GM10266 (cell line): ENCODE measurements around the gene SDK1.

Source experiments
- DNase-seq: peaks from one replicate; pipeline ENCODE4 v3.0.0; 2012; ENCODE audit errors: extremely low spot score
- TF ChIP-seq, protein P1 (sequence below): IDR thresholded peaks from 2 replicates; pipeline ENCODE4 v1.5.1; 2012; ENCODE audit warnings: mild to moderate bottlenecking, low read depth; ENCODE audit not compliant: control insufficient read depth, insufficient read depth; ENCODE audit errors: missing control alignments

Gene SDK1

GRCh38 chr7:3416453-3416852, 115.4 kb downstream of the SDK1 start:
- TF ChIP-seq, protein P1, sequence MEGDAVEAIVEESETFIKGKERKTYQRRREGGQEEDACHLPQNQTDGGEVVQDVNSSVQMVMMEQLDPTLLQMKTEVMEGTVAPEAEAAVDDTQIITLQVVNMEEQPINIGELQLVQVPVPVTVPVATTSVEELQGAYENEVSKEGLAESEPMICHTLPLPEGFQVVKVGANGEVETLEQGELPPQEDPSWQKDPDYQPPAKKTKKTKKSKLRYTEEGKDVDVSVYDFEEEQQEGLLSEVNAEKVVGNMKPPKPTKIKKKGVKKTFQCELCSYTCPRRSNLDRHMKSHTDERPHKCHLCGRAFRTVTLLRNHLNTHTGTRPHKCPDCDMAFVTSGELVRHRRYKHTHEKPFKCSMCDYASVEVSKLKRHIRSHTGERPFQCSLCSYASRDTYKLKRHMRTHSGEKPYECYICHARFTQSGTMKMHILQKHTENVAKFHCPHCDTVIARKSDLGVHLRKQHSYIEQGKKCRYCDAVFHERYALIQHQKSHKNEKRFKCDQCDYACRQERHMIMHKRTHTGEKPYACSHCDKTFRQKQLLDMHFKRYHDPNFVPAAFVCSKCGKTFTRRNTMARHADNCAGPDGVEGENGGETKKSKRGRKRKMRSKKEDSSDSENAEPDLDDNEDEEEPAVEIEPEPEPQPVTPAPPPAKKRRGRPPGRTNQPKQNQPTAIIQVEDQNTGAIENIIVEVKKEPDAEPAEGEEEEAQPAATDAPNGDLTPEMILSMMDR = no peak
- DNase-seq = no peak

DNA sequence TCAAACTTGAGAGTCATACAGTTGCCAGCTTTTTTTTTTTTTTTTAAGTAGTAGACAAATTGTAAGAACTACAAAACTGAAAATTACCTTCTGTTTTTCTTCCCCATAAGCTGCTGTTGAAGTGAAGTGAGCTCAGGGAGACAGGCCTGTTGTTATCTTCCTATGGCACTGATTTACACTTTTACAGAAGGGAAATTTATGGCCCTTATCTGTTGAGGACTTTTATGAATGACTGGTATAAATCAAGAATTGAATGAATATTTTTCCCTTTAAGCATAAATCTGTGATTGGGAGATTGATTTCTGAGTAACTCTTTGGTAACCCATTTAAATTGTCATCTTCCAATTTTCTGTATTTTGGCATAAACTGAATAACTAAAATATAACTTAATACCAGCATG, 124.0 kb downstream of the SDK1 start:
- no peak for DNase-seq
- TF ChIP-seq, protein P1 = no peak

GRCh38 chr7:3426064-3426463, 125.0 kb downstream of the SDK1 start:
- TF ChIP-seq, protein P1 = no peak
- DNase-seq = no peak

- no peak for DNase-seq
- TF ChIP-seq, protein P1 = no peak
Measured at GRCh38 chr7:3427957-3428356, 126.9 kb downstream of the SDK1 start.

- DNase-seq = no peak
- TF ChIP-seq, protein P1 = no peak
Measured at GRCh38 chr7:3429981-3430380, 128.9 kb downstream of the SDK1 start.

DNA sequence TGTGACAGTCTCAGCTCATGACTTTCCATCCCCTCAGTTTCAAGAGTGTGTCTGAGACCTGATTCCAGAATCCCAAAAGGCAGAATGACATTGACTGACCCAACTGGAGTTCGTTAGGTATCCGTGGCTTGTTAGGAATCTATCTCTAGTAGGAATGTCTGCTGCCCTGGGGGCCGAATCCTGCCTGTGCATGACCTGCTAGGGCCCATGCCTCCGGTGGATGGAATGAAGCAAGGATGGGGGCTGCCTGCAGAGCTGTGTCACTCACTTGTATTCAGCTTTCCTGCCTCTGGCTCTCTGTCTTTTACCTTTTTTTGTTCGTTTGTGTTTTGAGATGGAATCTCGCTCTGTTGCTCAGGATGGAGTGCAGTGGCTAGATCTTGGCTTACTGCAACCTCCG, 129.5 kb downstream of the SDK1 start:
- no peak for DNase-seq
- TF ChIP-seq, protein P1 = no peak

- TF ChIP-seq, protein P1 = no peak
- no peak for DNase-seq
Measured at GRCh38 chr7:3431306-3431705, 130.3 kb downstream of the SDK1 start.
